Stimulated activated CD8-positive, alpha-beta memory T cell treated with anti-CD3 and anti-CD28 coated beads, Interleukin-15, amount 100 ng/mL, for 24 hours (primary cell): ENCODE results near the gene HOXA13.

Experiments
- DNase-seq: peaks from one replicate; pipeline ENCODE4 v3.0.0-alpha.2; 2020; ENCODE audit warnings: low read depth

Gene HOXA13

GRCh38 chr7:27159266-27160144, 40.4 kb downstream of the HOXA13 start:
- no peak for DNase-seq

- DNase-seq = no peak
Observed at GRCh38 chr7:27158436-27159265, 41.2 kb downstream of the HOXA13 start.

- DNase-seq = no peak
Observed at GRCh38 chr7:27157702-27158431, 42.0 kb downstream of the HOXA13 start.

GRCh38 chr7:27156916-27157701, 42.8 kb downstream of the HOXA13 start:
- DNase-seq = no peak

- no peak for DNase-seq
Observed at GRCh38 chr7:27156508-27156898, 43.4 kb downstream of the HOXA13 start, which contains the start of gene HOXA7. HOXA7 (minus strand) TSS chr7:27156675; CDS start chr7:27156545, 130 bp downstream.

GRCh38 chr7:27155816-27156507, 43.9 kb downstream of the HOXA13 start:
- DNase-seq = no peak

GRCh38 chr7:27154901-27155815, 44.7 kb downstream of the HOXA13 start:
- DNase-seq = no peak

- DNase-seq = no peak
Observed at GRCh38 chr7:27154369-27154768, 45.5 kb downstream of the HOXA13 start.

- no peak for DNase-seq
Observed at GRCh38 chr7:27153526-27153925, 46.4 kb downstream of the HOXA13 start.

GRCh38 chr7:27152816-27153442, 47.0 kb downstream of the HOXA13 start:
- DNase-seq = no peak

GRCh38 chr7:27151931-27152815, 47.7 kb downstream of the HOXA13 start, which contains the start of gene HOXA3:
HOXA3 (minus strand) TSS chr7:27152583; CDS start chr7:27110640, 41,943 bp downstream.
- no peak for DNase-seq

- no peak for DNase-seq
Observed at GRCh38 chr7:27151341-27151930, 48.5 kb downstream of the HOXA13 start.

GRCh38 chr7:27150568-27151340, 49.1 kb downstream of the HOXA13 start:
- peak; percentile 42 for DNase-seq

GRCh38 chr7:27149842-27150567, 49.9 kb downstream of the HOXA13 start:
- DNase-seq = no peak

GRCh38 chr7:27148756-27149641, 50.9 kb downstream of the HOXA13 start:
- no peak for DNase-seq
